Mucosa of descending colon (tissue), 3 donors: ENCODE measurements around the gene HES2. TPM values are rescaled to one million over a fixed set of nuclear protein-coding genes. Genes with fewer than 3 reads are reported as not detected.

Experiments
- ATAC-seq: fragments of 200-7000 bp; cut with Tn5 transposase; one replicate; pipeline ENCODE4 v1.9.1; 2020; ENCODE audit warnings: mild to moderate bottlenecking, moderate library complexity
- DNase-seq, 3 donors: peaks; one replicate each; pipeline ENCODE4 v3.0.0-alpha.2; 2020
- H3K36me3 ChIP-seq: fragments of 200-600 bp; one replicate; pipeline ENCODE4 v1.8.0; 2021; ENCODE audit warnings: low read depth, mild to moderate bottlenecking
- H3K4me1 ChIP-seq: fragments of 200-600 bp; one replicate; pipeline ENCODE4 v1.8.0; 2021; ENCODE audit warnings: low read depth, mild to moderate bottlenecking
- H3K4me3 ChIP-seq: fragments of 200-600 bp; one replicate; pipeline ENCODE4 v1.8.0; 2021; ENCODE audit warnings: mild to moderate bottlenecking
- H3K9me3 ChIP-seq: fragments of 200-600 bp; one replicate; pipeline ENCODE4 v1.8.0; 2021; ENCODE audit warnings: mild to moderate bottlenecking
- intact Hi-C, 2 donors: fragments of 100-400 bp; cut with DNase I in 1 of 2; cut with micrococcal nuclease in 1 of 2; formaldehyde crosslinking; loops; one replicate each; pipeline versions ENCODE4 v1.11.0 to v1.11.1; 2022; cut with DNase I, micrococcal nuclease
- total RNA-seq, 3 donors: library from RNA; stranded (reverse); fragmentation: NEBNext Ultra II Directional in 2 of 3; extraction: Animal tissue kit (Norgen Biotek cat#: 25700) in 2 of 3; gene quantifications; one replicate each; pipeline versions ENCODE4 v1.2.1 to v1.2.4, GENCODE V29; 2021 to 2023
- TF ChIP-seq, protein P1 (sequence below): fragments of 200-600 bp; IDR thresholded peaks from one replicate; pipeline ENCODE4 v1.8.0; 2022; ENCODE audit warnings: antibody characterized with exemption, mild to moderate bottlenecking
- donor health status: DM: no; HTN: no; CAD: no; lungs with moderate emphysema.
- donor health status: DM: no; HTN: no; CAD: no.
- donor health status: DM: no; HTN: yes; CAD: no.

HES2 gene
- total RNA-seq, 3 donors from 2014 or later, result 8.6 to 23.0 (median 22.4) TPM

DNA sequence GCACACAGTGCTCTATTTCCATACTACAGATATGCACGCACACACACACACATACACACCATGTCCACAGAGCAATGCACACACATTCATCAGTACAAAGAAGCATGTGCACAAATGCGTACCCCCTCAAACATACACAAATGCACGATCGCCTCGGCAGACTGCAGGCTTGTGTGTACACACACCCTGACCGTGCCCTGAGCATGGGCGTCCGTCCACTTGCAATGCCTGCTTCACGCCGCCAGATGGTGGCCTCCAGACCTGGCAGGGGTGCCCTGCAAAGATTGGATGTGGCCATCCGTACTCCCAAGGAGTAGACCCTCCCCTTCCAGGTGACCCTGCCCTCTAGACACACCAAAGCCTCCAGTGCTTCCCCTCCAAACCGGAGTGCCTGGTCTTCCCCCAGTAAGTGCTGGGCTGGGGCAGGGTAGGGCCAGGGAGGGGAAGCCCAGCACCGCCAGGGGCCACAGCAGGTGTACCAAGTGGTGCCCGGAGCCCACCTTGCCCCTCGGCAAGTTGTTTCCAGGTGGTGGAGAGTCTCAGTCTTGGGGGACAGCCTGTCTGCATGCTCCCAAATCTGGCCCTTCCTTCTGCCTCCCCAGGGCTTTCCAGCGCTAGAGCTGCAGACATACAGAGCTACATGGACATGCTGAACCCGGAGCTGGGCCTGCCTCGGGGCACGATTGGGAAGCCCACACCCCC, 25.5 kb upstream of the HES2 start:
- DNase-seq, result peak; percentile 75 to 85 (median 76)
- TF ChIP-seq, protein P1, sequence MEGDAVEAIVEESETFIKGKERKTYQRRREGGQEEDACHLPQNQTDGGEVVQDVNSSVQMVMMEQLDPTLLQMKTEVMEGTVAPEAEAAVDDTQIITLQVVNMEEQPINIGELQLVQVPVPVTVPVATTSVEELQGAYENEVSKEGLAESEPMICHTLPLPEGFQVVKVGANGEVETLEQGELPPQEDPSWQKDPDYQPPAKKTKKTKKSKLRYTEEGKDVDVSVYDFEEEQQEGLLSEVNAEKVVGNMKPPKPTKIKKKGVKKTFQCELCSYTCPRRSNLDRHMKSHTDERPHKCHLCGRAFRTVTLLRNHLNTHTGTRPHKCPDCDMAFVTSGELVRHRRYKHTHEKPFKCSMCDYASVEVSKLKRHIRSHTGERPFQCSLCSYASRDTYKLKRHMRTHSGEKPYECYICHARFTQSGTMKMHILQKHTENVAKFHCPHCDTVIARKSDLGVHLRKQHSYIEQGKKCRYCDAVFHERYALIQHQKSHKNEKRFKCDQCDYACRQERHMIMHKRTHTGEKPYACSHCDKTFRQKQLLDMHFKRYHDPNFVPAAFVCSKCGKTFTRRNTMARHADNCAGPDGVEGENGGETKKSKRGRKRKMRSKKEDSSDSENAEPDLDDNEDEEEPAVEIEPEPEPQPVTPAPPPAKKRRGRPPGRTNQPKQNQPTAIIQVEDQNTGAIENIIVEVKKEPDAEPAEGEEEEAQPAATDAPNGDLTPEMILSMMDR, result peak; percentile 56
- no peak overlapping the region for H3K4me3 ChIP-seq
- H3K9me3 ChIP-seq, result no peaks in the 10 kb centered on the region
- peaks cover 25% of the 10 kb centered on the region for H3K4me1 ChIP-seq
- peak; percentile 45 for ATAC-seq
- intact Hi-C loops, result no loop called here
- H3K36me3 ChIP-seq, result no peaks in the 10 kb centered on the region

DNA sequence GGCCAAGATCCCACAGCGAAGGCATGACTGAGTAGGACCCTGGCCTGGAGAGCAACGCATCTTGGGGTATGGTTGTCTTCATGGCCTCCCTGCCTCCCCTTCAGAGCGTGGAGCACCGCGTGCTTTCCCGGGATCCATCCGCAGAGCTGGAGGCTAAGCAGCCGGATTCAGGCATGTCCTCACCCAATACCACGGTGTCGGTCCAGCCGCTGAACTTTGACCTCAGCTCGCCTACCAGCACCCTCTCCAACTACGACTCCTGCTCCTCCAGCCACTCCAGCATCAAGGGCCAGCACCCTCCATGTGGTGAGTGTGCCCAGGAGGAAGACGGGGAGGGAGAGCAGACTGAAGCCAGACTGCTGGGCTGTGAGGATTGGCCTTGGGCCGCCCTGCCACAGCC, 24.7 kb upstream of the HES2 start:
- TF ChIP-seq, protein P1, result no peak
- intact Hi-C loops, result no loop called here
- H3K4me1 ChIP-seq, result peaks cover 24% of the 10 kb centered on the region
- DNase-seq, result peak in 1 of 3 donors; percentile 53
- no peak overlapping the region for H3K4me3 ChIP-seq
- no peaks in the 10 kb centered on the region for H3K9me3 ChIP-seq
- no peaks in the 10 kb centered on the region for H3K36me3 ChIP-seq
- no peak for ATAC-seq

DNA sequence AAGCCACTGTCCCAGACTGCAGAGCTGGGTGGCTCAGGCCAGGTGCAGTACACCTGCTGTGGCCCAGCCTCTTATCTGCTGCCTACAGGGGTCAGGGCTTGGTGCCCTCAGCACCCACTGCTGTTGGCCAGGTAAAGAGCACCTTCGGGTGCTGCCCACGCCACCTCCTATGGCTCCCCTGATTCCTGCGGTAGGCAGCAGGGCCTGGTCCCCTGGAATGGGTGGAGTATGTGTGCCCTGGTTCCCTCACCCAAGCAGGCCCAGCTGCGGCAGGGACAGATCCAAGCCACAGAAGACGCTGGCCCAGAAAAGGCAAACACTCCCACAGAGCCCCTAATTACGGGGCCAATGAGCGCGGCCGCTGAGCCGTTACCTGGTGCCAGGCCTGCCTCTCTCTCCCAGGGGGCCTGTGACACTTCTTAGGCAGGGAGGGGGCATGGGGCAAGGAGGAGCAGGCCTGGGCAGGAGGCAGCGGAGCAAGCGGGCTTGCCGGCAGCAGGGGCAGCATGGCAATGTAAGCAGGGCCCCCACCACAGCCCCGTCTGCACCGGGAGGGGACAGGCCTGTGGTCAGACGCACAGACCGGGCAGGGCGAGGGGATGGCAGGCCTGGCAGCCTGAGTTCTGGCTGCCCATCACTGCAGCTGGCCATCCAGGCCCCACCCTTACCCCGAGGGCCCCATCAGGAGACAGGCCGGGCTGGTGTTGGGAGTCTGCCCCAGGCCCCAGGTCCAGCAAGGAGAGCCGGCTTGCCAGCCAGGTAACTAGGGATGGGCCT, 23.8 kb upstream of the HES2 start:
- Histone ChIP-seq H3K4me3 (no peak overlapping the region), H3K9me3 (no peaks in the 10 kb centered on the region), H3K36me3 (no peaks in the 10 kb centered on the region), H3K4me1 (peaks cover 21% of the 10 kb centered on the region)
- ATAC-seq (no peak), DNase-seq (peak in 1 of 3 donors; percentile 45)
- intact Hi-C loops, result no loop called here
- TF ChIP-seq, protein P1, result no peak

DNA sequence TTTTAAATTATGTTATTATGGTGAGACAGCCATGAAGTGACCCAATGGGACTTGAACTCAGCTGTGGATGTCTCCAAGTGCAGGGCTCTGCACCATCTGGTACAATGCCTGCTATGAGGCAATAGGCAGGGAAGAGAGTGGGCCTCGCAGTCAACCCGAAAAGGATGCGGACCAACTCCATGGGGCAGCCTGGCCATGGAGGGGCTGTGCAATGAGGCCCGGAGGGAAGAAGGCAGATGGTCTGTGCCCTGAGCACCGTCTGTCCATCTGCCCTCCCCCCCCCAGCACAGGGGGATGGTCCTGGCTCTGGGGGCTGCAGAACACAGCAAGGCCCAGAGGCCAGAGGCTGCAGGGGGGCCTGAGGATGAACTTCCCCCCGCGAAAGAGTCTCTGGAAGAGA, 21.9 kb upstream of the HES2 start:
- no peak for DNase-seq
- intact Hi-C loops, result no loop called here
- ATAC-seq, result no peak
- no peak overlapping the region for H3K4me3 ChIP-seq
- no peaks in the 10 kb centered on the region for H3K9me3 ChIP-seq
- H3K36me3 ChIP-seq, result no peaks in the 10 kb centered on the region
- peaks cover 6% of the 10 kb centered on the region for H3K4me1 ChIP-seq
- TF ChIP-seq, protein P1, result no peak

DNA sequence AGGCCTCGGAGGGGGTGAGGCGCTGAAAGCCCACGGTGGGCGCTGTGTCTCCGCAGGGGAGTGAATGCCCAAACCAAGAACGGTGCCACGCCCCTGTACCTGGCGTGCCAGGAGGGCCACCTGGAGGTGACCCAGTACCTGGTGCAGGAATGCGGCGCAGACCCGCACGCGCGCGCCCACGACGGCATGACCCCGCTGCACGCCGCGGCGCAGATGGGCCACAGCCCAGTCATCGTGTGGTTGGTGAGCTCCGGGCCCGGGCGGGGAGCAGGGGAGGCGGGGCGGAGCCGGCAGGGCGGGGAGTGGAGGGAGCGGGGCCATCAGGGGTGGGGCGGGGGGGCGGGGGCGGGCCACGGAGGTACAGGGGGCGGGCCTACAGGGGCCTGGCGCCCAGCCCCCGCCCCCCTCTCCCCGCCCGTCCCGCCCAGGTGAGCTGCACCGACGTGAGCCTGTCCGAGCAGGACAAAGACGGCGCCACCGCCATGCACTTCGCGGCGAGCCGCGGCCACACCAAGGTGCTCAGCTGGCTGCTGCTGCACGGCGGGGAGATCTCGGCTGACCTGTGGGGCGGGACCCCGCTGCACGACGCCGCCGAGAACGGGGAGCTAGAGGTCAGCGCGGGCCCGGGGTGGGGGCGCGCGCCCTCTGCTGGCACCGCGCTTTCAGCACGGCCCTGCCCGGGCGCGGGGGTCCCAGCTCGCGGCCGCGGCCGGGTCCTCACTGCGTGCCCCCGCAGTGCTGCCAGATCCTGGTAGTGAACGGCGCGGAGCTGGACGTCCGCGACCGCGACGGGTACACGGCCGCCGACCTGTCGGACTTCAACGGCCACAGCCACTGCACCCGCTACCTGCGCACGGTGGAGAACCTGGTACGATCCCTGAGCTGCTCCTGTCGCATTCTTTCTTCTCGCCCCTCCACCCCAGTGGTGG, 20.7 kb upstream of the HES2 start:
- Histone ChIP-seq H3K9me3 (no peaks in the 10 kb centered on the region), H3K4me3 (no peak overlapping the region), H3K4me1 (peaks cover 6% of the 10 kb centered on the region), H3K36me3 (no peaks in the 10 kb centered on the region)
- TF ChIP-seq, protein P1, result peak; percentile 32
- ATAC-seq (peak; percentile 86), DNase-seq (peak; percentile 82 to 90 (median 87))
- intact Hi-C loops, result no loop called here
